Measurements from ENCODE around the gene BCAR1. TPM values are rescaled to one million over a fixed set of nuclear protein-coding genes. Genes with fewer than 3 reads are reported as not detected.
A peak's percentile ranks its signal among the peaks of the same experiment; 100 is the strongest.

BCAR1 gene
- total RNA-seq, 1 donor = 75.3 TPM

DNA sequence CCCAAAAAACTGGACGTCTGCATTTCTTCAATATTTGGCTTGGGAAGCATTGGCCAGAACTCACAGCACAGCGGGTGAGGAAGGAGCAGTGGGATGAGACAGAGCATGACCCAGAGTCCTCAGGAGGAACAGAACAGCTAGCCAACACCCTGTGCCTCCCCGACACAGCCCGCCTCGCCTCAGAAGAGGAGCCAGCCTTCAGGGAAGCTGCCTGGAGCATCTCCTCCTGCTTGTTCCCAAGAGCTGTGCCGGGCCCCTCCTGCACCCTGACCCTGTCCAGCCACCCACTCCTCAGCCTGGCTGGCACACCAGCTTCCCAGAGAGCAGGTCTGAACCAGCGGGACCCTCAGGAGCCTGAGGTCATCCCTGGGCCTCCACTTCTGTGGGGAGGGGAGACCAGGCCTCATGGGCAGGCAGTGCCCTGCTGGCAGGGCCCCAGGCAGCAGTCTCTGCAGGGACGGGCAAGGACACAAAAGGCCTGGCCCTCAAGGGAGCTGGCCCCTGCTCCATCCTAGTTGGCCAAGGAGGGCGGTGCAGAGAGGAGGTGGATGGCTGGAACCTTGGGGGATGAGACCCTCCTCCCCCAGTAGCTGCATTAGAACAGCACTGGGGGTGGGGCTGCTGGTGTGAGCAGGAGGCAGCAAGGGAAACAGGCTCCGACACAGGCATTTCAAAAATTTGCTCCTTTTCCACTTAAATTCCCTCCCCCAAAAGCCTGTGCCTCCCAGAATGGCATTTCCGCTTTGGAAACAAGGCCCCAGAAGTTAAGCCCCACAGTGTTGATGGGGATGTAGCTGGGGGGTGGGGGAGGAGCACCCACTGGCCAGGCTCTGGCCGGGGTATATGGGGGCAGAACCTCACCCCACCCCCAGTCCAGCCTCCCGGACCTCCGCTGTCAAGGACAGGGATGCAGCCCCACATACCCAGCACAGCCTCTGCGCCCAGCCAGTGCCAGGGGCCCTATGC is 1.8 kb upstream of the BCAR1 start:
- Histone ChIP-seq H2AFZ (ENCODE audit: low read length) (no peak overlapping the region), H3K4me1 (ENCODE audit: insufficient read depth, low read length) (peaks cover 83% of the 10 kb centered on the region), H3K27ac (ENCODE audit: low read depth, low read length) (peak overlapping the region; percentile 87), H3K27me3 (ENCODE audit: insufficient read depth, low read length) (no peaks in the 10 kb centered on the region), H4K20me1 (ENCODE audit: insufficient read depth, low read length) (peaks cover 83% of the 10 kb centered on the region), H3K4me3 (ENCODE audit: insufficient read depth, low read length) (peak overlapping the region; percentile 44), H3K9me3 (ENCODE audit: low read depth, low read length) (no peaks in the 10 kb centered on the region), H3K36me3 (ENCODE audit: insufficient read depth, low read length) (peaks cover 4% of the 10 kb centered on the region), H3K79me2 (ENCODE audit: insufficient read depth, low read length) (peaks cover 95% of the 10 kb centered on the region), H3K4me2 (ENCODE audit: insufficient read depth, low read length) (peak overlapping the region; percentile 69)
- TF ChIP-seq, protein P1, sequence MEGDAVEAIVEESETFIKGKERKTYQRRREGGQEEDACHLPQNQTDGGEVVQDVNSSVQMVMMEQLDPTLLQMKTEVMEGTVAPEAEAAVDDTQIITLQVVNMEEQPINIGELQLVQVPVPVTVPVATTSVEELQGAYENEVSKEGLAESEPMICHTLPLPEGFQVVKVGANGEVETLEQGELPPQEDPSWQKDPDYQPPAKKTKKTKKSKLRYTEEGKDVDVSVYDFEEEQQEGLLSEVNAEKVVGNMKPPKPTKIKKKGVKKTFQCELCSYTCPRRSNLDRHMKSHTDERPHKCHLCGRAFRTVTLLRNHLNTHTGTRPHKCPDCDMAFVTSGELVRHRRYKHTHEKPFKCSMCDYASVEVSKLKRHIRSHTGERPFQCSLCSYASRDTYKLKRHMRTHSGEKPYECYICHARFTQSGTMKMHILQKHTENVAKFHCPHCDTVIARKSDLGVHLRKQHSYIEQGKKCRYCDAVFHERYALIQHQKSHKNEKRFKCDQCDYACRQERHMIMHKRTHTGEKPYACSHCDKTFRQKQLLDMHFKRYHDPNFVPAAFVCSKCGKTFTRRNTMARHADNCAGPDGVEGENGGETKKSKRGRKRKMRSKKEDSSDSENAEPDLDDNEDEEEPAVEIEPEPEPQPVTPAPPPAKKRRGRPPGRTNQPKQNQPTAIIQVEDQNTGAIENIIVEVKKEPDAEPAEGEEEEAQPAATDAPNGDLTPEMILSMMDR (IDR thresholded peaks at IDR 0.05; ENCODE audit: extremely low read depth, low read depth, low read length) = no peak
- DNase-seq (ENCODE audit: insufficient read length, low spot score, missing footprints) = peak; percentile 98

DNA sequence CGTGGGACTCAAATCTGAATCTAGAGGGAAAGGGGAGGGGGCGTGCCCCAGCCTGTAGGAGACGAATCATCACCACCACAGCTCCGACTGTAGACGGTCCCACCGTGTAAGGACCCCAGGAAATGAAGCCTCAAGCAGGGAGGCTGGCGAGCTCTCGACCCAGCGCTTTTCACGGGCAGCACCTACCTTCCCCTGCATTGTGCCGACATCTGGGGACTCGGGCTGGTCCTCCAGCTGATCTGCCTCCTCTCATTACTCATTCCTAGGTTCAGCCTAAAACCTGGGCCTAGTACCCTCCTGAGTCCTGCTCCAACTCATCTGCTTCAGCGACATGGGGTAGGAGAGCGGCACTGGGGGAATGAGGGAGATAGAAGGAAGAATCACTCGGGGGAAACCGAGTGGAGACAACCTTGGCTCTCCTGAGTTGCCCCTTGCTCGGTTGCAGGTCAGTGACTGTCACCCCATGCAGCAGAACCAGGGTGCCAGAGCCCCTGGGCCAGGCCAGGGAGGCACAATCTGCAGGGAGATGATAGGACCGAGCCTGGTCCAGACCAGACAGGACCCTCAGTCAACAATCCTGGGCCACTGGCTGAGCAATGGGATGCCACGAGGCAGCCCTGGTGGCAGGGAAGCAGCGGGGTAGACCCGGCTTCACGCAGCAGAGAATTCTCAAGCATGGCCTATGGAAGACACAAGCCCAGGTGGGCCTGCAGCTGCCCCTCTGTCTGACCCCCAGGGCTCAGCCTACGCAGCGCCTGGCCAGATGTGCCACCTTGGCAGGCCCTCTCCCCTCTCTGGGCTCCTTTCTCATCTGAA is 833 bp upstream of the BCAR1 start:
- TF ChIP-seq, protein P1 (IDR thresholded peaks at IDR 0.05; ENCODE audit: extremely low read depth, low read depth, low read length) = no peak
- H3K4me1 ChIP-seq (ENCODE audit: insufficient read depth, low read length) = peaks cover 84% of the 10 kb centered on the region
- H3K79me2 ChIP-seq (ENCODE audit: insufficient read depth, low read length) = peaks cover 95% of the 10 kb centered on the region
- H3K27ac ChIP-seq (ENCODE audit: low read depth, low read length) = peak overlapping the region; percentile 87
- H3K9me3 ChIP-seq (ENCODE audit: low read depth, low read length) = no peaks in the 10 kb centered on the region
- peak; percentile 94 for DNase-seq (ENCODE audit: insufficient read length, low spot score, missing footprints)
- peak overlapping the region; percentile 45 for H3K4me3 ChIP-seq (ENCODE audit: insufficient read depth, low read length)
- H3K4me2 ChIP-seq (ENCODE audit: insufficient read depth, low read length) = peak overlapping the region; percentile 69
- peaks cover 7% of the 10 kb centered on the region for H3K36me3 ChIP-seq (ENCODE audit: insufficient read depth, low read length)
- H4K20me1 ChIP-seq (ENCODE audit: insufficient read depth, low read length) = peaks cover 83% of the 10 kb centered on the region
- H3K27me3 ChIP-seq (ENCODE audit: insufficient read depth, low read length) = no peaks in the 10 kb centered on the region
- H2AFZ ChIP-seq (ENCODE audit: low read length) = no peak overlapping the region

DNA sequence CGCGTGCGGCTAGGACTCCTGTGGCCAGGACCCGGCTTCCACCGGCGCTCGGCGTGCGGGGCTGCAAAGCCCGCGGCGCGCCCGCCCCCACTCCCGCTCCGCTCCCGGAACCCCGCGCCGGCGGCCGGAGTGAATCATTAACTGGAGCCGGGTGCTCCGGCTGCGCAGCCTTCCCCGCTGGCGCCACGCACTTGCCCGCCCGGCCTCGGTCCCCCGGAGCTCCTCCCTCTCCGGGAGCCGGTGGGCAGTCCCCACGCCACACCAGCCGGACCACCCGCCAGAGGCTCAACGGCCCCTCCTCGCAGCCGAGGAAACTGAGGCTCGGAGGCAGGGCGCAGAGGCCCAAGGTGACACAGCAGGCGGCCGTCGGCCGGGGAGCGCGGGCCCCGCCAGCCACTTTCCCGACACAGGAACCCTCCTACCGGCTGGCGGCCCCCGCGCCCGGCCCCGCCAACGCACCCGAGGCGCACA is 580 bp downstream of the BCAR1 start:
- Histone ChIP-seq H3K4me1 (ENCODE audit: insufficient read depth, low read length) (peaks cover 85% of the 10 kb centered on the region), H3K79me2 (ENCODE audit: insufficient read depth, low read length) (peaks cover 95% of the 10 kb centered on the region), H3K36me3 (ENCODE audit: insufficient read depth, low read length) (peaks cover 7% of the 10 kb centered on the region), H3K27ac (ENCODE audit: low read depth, low read length) (peak overlapping the region; percentile 99), H3K9me3 (ENCODE audit: low read depth, low read length) (no peaks in the 10 kb centered on the region), H3K4me2 (ENCODE audit: insufficient read depth, low read length) (peak overlapping the region; percentile 97), H2AFZ (ENCODE audit: low read length) (no peak overlapping the region), H4K20me1 (ENCODE audit: insufficient read depth, low read length) (peaks cover 81% of the 10 kb centered on the region), H3K27me3 (ENCODE audit: insufficient read depth, low read length) (no peaks in the 10 kb centered on the region), H3K4me3 (ENCODE audit: insufficient read depth, low read length) (peak overlapping the region; percentile 92)
- peak; percentile 99 for DNase-seq (ENCODE audit: insufficient read length, low spot score, missing footprints)
- TF ChIP-seq, protein P1 (IDR thresholded peaks at IDR 0.05; ENCODE audit: extremely low read depth, low read depth, low read length) = no peak
